IPS-20b (cell line): ENCODE measurements around the gene GRIK1.

Source experiments
- H3K27ac ChIP-seq: one replicate; pipeline ENCODE4 v1.5.1; 2013; ENCODE audit warnings: low read length
- H3K27me3 ChIP-seq: 2 replicates; pipeline ENCODE4 v1.6.1; 2013; ENCODE audit warnings: mild to moderate bottlenecking, low read length, inconsistent platforms; ENCODE audit not compliant: insufficient read depth
- H3K36me3 ChIP-seq: 2 replicates; pipeline ENCODE4 v1.6.1; 2013; ENCODE audit warnings: low read depth, mild to moderate bottlenecking, inconsistent platforms, low read length, moderate library complexity; ENCODE audit not compliant: insufficient read depth
- H3K4me1 ChIP-seq: 2 replicates; pipeline ENCODE4 v1.6.1; 2013; ENCODE audit warnings: mild to moderate bottlenecking, control low read depth, inconsistent platforms, low read length, moderate library complexity; ENCODE audit not compliant: insufficient read depth
- H3K4me3 ChIP-seq: 2 replicates; pipeline ENCODE4 v1.5.1; 2013; ENCODE audit warnings: mild to moderate bottlenecking, low read length, inconsistent platforms
- H3K9ac ChIP-seq: 2 replicates; pipeline ENCODE4 v1.6.1; 2013; ENCODE audit warnings: low read depth, mild to moderate bottlenecking, inconsistent platforms, low read length, moderate library complexity
- H3K9me3 ChIP-seq: 2 replicates; pipeline ENCODE4 v1.6.1; 2013; ENCODE audit warnings: mild to moderate bottlenecking, low read depth, low read length, inconsistent platforms; ENCODE audit not compliant: insufficient read depth

GRIK1 gene

DNA sequence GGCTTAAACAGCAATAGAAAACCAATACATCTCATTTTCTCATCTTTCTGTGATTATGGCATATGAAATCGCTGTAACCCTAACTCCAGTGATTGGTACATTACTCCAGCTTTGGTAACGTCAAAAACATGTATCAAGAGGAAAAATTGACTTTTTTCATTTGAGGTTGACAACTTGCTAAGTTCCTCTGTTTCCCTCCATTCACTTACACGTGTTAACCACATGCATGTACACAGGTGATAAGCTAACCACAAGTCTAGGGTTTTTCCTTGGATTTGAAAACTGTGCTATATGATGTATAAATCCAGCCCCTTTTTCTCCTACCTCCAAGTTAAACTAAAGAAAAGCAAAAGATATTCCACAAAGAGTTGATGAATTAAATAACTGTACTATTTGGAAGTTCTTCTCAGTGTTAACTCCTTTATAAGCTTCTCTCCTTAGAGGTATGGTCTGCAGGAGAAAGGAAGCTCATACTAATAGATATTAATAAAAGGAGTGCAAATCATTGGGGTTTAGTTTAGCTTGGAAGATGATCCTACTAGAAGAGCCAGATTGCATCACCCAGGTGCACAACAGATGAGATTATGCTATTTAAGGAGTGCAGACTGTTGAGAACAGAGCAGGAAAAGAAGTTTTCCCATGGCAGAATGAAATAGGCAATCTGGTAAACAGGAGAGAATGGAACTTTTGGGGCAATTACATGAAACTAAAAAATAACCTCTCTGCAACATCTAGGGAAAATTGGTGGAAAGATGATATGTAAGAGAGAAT lies 277.9 kb downstream of the GRIK1 start:
- Histone ChIP-seq H3K36me3 (no peaks in the 10 kb centered on the region), H3K9me3 (no peaks in the 10 kb centered on the region), H3K27ac (no peak overlapping the region), H3K27me3 (no peaks in the 10 kb centered on the region), H3K4me1 (peaks cover 6% of the 10 kb centered on the region), H3K9ac (no peak overlapping the region), H3K4me3 (no peak overlapping the region)

DNA sequence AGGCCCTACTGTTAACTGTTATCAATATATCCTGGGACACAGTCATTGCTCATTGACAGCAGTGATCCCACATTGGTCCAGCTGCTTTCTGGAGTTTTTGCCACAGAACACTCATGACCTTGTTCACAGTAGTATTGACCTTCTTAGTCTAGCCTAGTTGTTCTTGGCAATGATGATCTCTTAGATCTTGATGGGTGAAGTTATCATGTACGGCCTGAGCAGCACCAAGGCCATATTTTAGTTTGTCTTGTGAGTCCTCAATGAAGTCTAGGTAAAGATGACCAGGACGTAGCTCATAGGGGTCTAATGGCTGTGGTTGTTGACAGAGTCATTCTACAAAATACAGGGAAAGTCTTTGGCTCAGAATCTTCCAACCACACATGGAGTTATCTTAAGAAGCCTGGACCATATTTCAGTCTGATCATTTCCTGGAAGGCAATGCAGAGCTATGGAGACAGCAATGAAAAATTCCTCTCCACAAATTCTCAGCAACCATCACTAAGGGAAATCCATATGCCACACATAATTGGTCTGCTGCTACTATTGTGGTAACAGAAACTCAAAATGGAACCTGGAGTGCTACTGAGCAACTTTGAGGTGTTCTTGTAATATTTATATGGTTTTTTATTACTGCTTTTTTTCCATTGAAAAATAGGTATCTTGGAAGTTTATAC lies 279.6 kb downstream of the GRIK1 start:
- Histone ChIP-seq H3K27ac (no peak overlapping the region), H3K4me1 (peaks cover 9% of the 10 kb centered on the region), H3K9ac (no peak overlapping the region), H3K4me3 (no peak overlapping the region), H3K36me3 (no peaks in the 10 kb centered on the region), H3K9me3 (no peaks in the 10 kb centered on the region), H3K27me3 (no peaks in the 10 kb centered on the region)

DNA sequence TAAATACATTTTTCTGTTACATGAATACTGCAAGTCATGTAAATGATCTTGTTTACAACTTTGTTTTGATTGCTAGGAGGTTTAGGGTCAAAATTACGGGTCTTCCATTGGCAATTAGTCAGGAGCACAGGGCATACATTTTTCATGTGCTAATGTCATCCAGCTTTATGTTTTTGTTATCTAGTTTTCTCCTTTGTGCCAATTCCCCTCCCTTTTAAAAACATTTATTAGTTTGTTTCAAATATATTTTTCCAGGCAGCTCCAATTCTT lies 280.9 kb downstream of the GRIK1 start:
- H3K4me1 ChIP-seq: peaks cover 9% of the 10 kb centered on the region
- H3K27me3 ChIP-seq: no peaks in the 10 kb centered on the region
- no peaks in the 10 kb centered on the region for H3K9me3 ChIP-seq
- no peak overlapping the region for H3K4me3 ChIP-seq
- H3K27ac ChIP-seq: no peak overlapping the region
- no peaks in the 10 kb centered on the region for H3K36me3 ChIP-seq
- H3K9ac ChIP-seq: no peak overlapping the region

DNA sequence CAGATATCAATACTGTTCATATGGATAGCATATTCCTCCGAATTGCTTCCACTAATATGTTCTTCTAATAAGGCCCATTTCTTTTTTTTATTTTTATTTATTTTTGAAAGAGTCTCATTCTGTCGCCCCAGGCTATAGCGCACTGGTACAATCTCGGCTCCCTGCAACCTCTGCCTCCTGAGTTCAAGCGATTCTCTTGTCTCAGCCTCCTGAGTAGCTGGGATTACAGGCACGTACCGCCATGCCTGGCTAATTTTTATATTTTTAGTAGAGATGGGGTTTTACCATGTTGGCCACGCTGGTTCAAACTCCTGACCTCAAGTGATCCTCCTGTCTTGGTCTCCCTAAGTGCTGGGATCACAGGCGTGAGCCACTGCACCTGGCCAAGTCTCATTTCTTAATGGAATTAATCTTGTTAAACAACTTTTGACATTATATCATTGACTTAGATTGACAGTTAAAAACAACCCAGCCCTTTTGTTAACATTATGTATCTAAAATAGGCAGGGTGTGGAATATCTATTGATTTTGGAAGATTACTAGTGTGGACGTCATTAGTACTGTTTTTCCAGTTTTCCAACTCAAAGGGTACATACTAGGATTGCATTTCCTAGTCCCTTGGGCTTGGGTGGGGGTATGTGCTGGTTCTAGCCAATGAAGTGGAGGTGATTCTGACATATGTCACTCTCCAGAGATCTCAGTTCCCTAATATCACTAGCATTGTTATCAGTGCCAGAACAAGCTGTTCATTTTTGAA lies 281.4 kb downstream of the GRIK1 start:
- Histone ChIP-seq H3K36me3 (no peaks in the 10 kb centered on the region), H3K4me3 (no peak overlapping the region), H3K27me3 (no peaks in the 10 kb centered on the region), H3K4me1 (peaks cover 9% of the 10 kb centered on the region), H3K27ac (no peak overlapping the region), H3K9ac (no peak overlapping the region), H3K9me3 (no peaks in the 10 kb centered on the region)

DNA sequence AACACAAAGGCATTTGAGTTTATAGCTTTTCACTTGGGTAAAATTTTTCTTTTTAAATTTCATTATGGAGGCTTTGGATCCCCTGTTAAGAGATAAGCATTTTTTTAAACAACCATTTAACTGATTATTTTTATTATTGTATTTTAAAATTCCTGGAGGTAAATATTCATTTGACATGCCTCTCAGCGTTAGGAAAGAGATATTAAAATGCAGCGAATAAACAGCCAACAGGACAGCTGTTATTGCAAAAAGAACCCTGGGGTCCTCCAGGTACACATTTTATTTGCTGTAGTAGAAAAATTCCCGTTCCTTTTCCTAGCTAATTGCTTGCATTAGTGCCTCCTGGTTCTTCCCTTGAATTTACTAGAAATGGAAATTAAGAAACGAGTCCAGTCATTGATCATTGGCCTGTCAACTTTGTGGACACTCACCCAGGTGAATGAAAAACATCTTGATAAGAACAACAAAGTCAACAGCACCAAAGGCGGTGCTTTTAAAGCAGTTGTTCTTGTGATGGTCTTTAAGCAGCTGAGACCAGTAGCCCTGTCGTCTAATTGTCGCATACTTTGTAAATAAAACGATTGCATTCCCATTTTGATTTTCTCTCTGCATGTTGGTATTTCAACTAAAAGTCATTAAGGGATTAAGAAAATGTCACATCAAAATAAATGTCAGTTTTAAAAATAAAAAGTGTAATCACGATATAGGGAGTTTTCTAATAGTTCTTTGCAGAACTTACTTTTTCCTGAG lies 282.4 kb downstream of the GRIK1 start:
- Histone ChIP-seq H3K36me3 (no peaks in the 10 kb centered on the region), H3K27me3 (no peaks in the 10 kb centered on the region), H3K9me3 (no peaks in the 10 kb centered on the region), H3K4me3 (no peak overlapping the region), H3K4me1 (peaks cover 9% of the 10 kb centered on the region), H3K9ac (no peak overlapping the region), H3K27ac (no peak overlapping the region)

DNA sequence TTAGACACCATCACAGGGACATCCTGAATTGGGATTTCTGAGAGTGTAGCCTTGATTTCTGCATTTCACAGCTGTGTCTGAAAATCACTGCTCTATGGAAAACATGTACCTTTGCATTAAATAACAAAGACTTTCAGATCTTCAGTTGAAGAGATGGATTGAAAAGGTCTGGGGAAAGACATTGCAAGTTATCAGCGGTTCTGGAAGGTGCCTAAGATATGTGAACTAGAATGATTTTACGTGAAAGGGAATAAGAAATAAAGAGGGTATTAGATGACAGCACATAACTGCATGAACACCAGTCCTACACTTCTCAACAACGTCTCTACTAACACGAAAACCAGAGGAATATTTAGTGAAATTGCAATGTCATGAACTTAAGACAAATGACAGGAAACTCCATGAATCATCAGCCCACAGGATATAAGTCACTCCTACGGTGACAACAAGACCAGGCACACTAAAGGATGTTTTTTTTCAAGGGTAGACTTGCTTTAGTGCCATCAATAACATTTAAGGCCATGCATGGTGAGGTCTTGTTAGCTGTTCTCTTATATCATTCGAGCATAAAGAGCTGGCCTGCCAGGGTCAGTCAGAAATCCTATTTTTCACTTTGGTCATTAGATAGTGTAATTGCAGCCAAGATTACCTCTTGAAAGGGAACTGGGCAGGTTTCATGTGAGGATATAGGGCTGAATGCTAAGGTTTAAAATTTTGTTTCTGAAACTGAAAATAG lies 283.1 kb downstream of the GRIK1 start:
- H3K4me1 ChIP-seq: peaks cover 9% of the 10 kb centered on the region
- no peaks in the 10 kb centered on the region for H3K27me3 ChIP-seq
- H3K27ac ChIP-seq: no peak overlapping the region
- no peaks in the 10 kb centered on the region for H3K9me3 ChIP-seq
- H3K9ac ChIP-seq: no peak overlapping the region
- H3K4me3 ChIP-seq: no peak overlapping the region
- H3K36me3 ChIP-seq: no peaks in the 10 kb centered on the region

DNA sequence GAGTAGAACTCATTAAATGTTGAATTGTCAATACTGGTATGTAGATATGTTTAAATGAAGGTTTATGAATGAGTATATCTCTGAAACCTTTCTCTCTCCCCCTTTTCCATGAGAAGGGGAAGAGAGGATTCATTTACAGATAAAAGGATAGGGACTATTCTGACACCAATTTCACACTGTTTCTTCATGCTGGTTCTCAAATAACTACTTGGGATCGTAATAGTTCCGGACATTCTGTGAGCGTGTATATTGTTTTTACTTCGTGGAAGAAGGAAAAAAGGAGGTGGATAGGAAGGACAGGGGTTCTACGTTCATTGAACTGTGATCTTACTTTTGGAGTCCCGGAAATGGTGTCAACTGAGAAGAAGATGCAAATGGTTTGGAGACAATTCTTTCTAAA lies 284.2 kb downstream of the GRIK1 start:
- H3K4me1 ChIP-seq: peaks cover 9% of the 10 kb centered on the region
- H3K27ac ChIP-seq: no peak overlapping the region

DNA sequence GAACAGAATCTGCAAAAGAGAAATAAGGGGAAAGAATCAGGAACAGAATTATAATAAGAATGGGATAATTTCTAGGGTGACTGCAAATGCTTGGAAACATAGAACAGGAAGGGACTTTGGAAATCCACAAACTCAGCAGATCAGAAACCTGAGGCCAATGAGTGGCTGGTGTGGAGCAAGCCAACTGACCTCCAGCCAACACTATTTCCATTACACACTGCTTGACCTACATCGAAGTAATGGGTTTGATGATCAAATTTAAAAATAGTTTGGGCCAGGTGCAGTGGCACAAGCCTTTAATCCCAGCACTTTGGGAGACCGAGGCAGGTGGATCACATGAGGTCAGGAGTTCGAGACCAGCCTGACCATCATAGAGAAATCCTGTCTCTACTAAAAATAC lies 284.9 kb downstream of the GRIK1 start:
- H3K27ac ChIP-seq: no peak overlapping the region
- H3K4me1 ChIP-seq: peaks cover 9% of the 10 kb centered on the region
- H3K27me3 ChIP-seq: no peaks in the 10 kb centered on the region
- no peak overlapping the region for H3K9ac ChIP-seq
- H3K9me3 ChIP-seq: no peaks in the 10 kb centered on the region
- H3K4me3 ChIP-seq: no peak overlapping the region
- no peaks in the 10 kb centered on the region for H3K36me3 ChIP-seq

More for the DNA sequence above, 284.2 kb downstream of the GRIK1 start:
- Histone ChIP-seq H3K9me3 (no peaks in the 10 kb centered on the region), H3K36me3 (no peaks in the 10 kb centered on the region), H3K27me3 (no peaks in the 10 kb centered on the region), H3K4me3 (no peak overlapping the region), H3K9ac (no peak overlapping the region)

DNA sequence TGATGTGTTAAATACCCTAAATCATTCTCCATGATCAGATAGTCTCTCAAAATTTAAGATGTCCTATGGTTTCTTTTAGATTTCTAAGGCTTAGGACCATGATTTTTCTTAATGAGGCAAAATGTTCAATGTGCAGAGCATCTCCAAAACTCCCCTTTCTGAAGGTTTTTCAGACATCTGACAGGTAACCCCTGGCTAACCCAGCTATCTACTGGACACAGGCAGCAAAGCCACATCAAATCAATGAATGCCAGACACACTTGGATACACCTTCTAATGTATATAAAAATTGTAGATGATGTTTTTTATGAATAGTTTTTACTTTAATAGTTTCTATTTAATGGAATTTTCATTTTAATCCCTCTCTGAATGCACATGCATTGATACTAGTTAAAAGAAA lies 285.6 kb downstream of the GRIK1 start:
- Histone ChIP-seq H3K27me3 (no peaks in the 10 kb centered on the region), H3K9ac (no peak overlapping the region)

DNA sequence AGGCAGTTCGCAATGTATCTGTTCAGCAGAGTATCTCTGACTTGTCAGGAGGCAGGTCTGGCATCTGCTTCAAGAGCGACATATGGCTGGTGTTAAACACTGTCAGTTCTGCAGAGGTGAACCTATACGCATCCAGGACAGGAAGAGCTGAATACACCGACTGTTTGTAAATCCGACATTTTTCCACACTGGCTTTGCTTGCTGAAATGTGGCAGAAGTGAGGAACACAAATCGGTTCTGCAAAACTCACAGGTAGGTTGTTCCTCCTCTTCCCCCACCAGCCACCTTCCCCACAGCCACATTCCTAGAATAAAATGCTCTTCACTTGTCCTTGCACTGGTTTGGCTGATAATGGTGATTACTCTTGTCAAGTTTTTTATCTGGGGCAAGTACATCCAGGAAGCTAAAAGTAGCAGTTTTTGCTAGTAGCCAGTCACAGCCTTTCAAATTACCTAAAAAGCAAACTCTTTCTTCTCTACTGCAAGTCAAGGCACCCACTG lies 289.2 kb downstream of the GRIK1 start:
- Histone ChIP-seq H3K4me1 (no peaks in the 10 kb centered on the region), H3K27me3 (no peaks in the 10 kb centered on the region), H3K9me3 (no peaks in the 10 kb centered on the region), H3K9ac (no peak overlapping the region), H3K27ac (no peak overlapping the region), H3K36me3 (no peaks in the 10 kb centered on the region), H3K4me3 (no peak overlapping the region)

More for the DNA sequence above, 285.6 kb downstream of the GRIK1 start:
- no peak overlapping the region for H3K27ac ChIP-seq
- H3K36me3 ChIP-seq: no peaks in the 10 kb centered on the region
- peaks cover 9% of the 10 kb centered on the region for H3K4me1 ChIP-seq
- no peaks in the 10 kb centered on the region for H3K9me3 ChIP-seq
- H3K4me3 ChIP-seq: no peak overlapping the region

DNA sequence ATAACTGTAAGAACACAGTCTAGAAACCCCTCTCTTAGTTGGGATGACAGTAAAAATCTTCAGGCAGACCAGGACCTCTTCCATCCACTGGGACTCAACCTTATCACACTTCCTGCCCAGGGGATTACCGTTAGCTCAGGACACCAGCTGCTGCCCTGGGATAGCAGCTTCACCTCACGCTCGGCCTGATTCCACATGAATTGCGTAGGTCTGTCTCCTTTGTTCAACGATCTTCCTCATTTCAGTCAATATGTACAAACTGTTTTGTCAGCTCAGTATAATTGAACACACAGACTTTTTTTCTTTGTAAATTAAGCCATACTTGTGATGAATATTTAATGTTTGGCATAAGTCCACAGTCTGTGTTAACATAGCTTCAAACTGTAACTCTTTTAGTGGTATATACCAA lies 290.4 kb downstream of the GRIK1 start:
- Histone ChIP-seq H3K36me3 (no peaks in the 10 kb centered on the region), H3K9ac (no peak overlapping the region), H3K4me3 (no peak overlapping the region)

More for the DNA sequence above, 290.4 kb downstream of the GRIK1 start:
- Histone ChIP-seq H3K27ac (no peak overlapping the region), H3K9me3 (no peaks in the 10 kb centered on the region), H3K4me1 (no peaks in the 10 kb centered on the region), H3K27me3 (no peaks in the 10 kb centered on the region)
